Stimulated activated CD4-positive, alpha-beta T cell treated with anti-CD3 and anti-CD28 coated beads, TNF-alpha, amount 100 ng/mL, for 24 hours (primary cell): ENCODE results near the gene FGF5.
"Not testable (repeated sequence)": the region's sequence is repeated elsewhere in the genome, so short reads cannot be mapped to it uniquely, and the experiment has no call there.

Experiments
- DNase-seq, 3 experiments: peaks; one replicate each; pipeline ENCODE4 v3.0.0-alpha.2; 2020; ENCODE audit warnings: low read depth in 3 of 3

Gene FGF5

GRCh38 chr4:80253510-80253909 lies 13.0 kb upstream of the FGF5 start:
- DNase-seq: no peak

GRCh38 chr4:80254114-80254513 lies 12.3 kb upstream of the FGF5 start:
- DNase-seq: no peak

GRCh38 chr4:80255329-80256095 lies 11.0 kb upstream of the FGF5 start:
- DNase-seq: no peak

GRCh38 chr4:80257851-80258250 lies 8.6 kb upstream of the FGF5 start:
- no peak for DNase-seq

- no peak for DNase-seq
Measured at GRCh38 chr4:80259012-80259411, 7.5 kb upstream of the FGF5 start.

DNA sequence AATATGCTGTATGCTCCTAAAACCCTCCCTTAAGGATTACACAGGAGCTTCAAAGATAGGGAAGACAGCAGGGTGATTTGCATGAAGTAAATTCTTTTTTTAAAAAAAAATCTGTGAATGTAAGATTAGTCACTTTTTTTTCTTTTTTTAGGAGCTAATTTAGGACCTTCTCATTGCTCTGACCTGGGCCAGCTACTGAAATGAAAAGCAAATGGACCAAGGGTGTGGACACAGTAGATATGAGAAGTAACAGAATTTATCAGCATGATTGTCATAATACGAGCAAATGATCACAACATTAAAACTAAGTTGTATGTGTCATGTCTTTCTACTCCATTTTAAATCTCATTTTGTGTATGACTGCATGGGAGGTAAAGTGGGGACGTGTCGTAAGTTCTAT lies 6.6 kb upstream of the FGF5 start:
- no peak for DNase-seq

GRCh38 chr4:80261989-80262600 lies 4.4 kb upstream of the FGF5 start:
- no peak for DNase-seq

GRCh38 chr4:80263541-80264351 lies 2.7 kb upstream of the FGF5 start:
- no peak for DNase-seq

DNA sequence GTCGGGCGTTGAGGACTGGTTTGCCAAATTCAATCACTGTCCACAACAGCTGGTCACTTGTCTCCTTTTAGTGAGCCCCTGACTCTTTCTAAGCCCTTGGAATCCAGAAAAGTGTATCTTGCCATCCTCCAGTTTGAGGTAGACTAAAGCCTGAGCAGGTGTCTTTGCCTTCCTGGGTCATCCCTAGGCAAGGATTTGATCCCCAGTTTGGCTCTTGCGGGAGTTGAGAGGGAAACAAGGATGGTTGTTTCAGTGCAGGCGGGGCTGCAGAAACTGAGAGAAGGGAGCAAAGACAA lies 2.2 kb upstream of the FGF5 start:
- DNase-seq: no peak

DNA sequence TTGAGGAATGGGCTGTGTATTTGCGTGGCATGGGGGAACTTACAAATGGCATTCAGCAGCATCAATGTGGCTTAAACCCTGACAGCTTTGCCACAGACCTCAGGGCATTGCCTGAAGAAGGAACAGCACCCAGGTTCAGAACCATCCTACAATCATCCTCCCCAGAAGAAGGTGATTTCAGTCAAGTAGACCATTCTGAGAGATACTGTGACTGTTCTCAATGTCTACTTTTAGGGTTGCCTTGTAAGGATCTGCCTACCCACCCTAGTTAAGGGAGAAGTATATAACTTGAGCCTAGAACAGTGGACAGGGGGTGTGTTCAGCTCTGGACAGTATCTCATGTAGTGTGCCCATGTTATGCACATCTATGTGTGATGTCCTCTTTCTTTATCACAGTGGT lies 1.6 kb upstream of the FGF5 start:
- no peak for DNase-seq

GRCh38 chr4:80265571-80266252 lies 752 bp upstream of the FGF5 start:
- DNase-seq: no peak

- no peak for DNase-seq
Measured at GRCh38 chr4:80266902-80267380, 477 bp downstream of the FGF5 start.

GRCh38 chr4:80268081-80268823 lies 1.8 kb downstream of the FGF5 start:
- DNase-seq: no peak

- no peak for DNase-seq
Measured at GRCh38 chr4:80268936-80269335, 2.5 kb downstream of the FGF5 start.

GRCh38 chr4:80270321-80270720 lies 3.9 kb downstream of the FGF5 start:
- no peak for DNase-seq

DNA sequence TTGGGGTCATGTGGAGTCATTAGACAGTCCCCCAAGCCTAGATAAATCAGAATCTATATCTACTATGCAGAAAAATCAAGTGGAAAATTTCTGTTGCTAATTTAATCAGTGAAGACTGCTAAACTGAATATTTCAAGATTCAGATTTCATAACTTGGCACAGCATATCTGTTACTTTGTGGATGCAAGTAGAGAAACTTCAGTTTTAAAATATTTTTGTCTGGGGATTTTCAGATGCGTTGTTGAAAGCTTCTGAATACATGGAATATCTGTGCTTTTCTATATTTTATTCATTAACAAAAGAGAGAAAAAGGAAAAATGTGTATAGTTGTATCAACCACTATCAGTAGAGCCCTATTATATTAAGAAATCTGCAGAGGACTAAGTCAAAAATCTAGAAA lies 4.4 kb downstream of the FGF5 start:
- DNase-seq: no peak

- DNase-seq: no peak
Measured at GRCh38 chr4:80271801-80272200, 5.3 kb downstream of the FGF5 start.

DNA sequence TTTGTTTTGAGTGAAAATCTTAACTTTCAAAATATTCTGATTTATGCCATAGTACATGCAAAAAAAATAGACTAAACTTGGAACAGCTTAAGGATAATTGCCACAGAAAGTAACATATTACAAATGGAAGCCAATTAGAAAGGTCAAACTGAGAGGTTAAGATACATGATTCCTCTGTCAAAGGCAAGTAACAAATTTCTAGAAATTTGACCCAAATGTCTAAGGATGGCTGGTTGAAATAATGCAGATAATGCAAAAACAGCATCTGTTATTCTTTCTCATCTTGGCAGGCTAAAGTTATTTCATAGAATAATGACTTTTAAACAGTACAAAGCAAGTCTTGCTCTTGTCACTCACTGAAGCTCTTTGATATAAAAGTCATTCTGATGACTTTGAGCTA lies 10.5 kb downstream of the FGF5 start:
- no peak for DNase-seq

DNA sequence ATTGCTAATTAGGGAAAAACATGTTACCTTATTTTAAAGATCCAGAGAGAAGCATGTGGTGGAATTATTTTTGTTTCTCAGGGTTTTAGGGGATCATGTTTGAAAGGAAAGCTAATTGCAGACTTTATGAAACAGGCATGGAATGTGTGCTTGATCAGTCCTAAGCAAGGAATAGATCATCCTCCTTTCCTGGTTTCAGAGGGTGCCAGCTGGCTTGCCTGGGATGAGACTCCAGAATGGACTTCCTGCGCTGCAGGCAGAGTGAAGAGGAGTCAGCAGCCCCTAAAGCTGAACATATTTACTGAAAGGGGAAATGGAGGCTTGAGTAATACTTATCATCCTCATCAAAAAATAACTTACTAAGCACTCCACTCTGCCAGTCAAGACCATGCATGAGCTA lies 13.3 kb downstream of the FGF5 start:
- DNase-seq: no peak

GRCh38 chr4:80286451-80286850 lies 20.0 kb downstream of the FGF5 start:
- no peak for DNase-seq

DNA sequence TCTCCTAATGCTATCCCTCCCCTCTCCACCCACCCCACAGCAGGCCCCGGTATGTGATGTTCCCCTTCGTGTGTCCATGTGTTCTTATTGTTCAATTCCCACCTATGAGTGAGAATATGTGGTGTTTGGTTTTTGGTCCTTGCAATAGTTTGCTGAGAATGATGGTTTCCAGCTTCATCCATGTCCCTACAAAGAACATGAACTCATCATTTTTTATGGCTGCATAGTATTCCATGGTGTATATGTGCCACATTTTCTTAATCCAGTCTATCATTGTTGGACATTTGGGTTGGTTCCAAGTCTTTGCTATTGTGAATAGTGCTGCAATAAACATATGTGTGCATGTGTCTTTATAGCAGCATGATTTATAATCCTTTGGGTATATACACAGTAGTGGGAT lies 24.2 kb downstream of the FGF5 start:
- not testable (repeated sequence) for DNase-seq

DNA sequence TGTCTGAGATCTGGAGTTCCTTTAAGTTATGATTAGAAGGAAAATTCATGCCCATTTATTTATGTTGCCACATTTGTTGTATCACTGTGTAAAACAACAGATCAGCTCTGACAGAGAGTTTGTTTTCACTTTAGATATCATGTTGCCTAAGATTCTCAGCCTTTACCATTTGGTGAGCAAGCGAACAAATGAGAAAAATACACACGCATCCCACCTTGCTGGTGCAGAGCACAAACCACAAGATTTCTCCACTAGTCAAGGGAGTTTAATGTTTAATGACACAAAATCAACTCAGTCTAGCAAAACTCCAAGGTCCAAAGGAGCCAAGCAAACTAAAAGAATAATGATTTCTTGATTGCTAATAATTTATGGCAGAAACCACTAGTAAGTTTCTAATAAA lies 27.7 kb downstream of the FGF5 start:
- no peak for DNase-seq
